HG02798 (cell line): Measurements from ENCODE around the gene NOD2.
A peak's percentile ranks its signal among the peaks of the same experiment; 100 is the strongest.

ENCODE experiments used
- ATAC-seq: cut with Tn5 transposase; IDR thresholded peaks from one replicate; pipeline ENCODE4 v1.9.1; 2021; ENCODE audit warnings: mild to moderate bottlenecking; ENCODE audit not compliant: unreplicated experiment, poor library complexity

The NOD2 gene

GRCh38 chr16:50739031-50739430, 45.6 kb downstream of the NOD2 start:
- ATAC-seq, result no peak

GRCh38 chr16:50740736-50741135, 47.3 kb downstream of the NOD2 start:
- no peak for ATAC-seq

- ATAC-seq, result no peak
These were observed 47.9 kb downstream of the NOD2 start for GRCh38 chr16:50741225-50741780.

DNA sequence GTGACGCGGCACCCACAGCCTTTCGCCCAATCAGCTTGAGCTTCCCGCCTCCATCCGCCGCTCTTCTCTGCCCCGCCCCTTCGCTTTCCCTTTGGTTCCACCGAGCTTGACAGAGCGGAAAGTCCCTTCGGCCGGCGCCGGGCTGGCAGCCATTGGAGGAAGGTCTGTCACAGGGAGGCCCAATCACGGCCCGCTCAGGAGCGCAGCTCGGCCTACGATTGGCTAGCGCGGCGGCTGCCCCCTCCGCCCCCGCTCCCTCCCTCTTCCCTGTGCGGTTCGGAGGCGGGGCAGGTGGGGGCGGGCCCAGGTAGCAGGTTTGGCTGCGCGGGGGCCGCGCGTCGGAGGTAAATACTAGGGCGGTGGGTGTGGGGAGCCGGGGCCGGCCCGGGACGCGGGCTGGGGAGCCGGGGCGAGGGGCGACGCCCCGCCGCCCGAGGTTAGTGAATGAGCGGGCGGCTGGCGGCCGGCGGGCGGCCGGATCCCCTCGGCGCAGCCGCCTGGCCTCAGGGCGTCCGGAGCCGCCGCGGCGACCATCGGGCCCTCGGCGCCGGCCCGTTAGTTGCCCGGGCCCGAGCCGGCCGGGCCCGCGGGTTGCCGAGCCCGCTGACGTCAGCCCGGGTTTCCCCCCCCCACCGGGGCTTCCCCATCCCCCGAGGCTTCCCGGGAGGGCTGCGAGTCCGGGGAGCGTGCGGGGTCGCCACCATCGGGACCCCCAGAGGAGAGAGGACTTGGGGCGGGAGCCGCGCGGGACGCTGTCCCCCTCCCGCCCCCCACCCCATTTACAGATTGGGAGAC, 48.6 kb downstream of the NOD2 start, which contains the start of gene CYLD:
CYLD (plus strand) TSS at position 306 of the 795 bp plus-strand sequence. CDS start 7,613 bp downstream, outside the sequence.
- ATAC-seq, result peak; percentile 93

DNA sequence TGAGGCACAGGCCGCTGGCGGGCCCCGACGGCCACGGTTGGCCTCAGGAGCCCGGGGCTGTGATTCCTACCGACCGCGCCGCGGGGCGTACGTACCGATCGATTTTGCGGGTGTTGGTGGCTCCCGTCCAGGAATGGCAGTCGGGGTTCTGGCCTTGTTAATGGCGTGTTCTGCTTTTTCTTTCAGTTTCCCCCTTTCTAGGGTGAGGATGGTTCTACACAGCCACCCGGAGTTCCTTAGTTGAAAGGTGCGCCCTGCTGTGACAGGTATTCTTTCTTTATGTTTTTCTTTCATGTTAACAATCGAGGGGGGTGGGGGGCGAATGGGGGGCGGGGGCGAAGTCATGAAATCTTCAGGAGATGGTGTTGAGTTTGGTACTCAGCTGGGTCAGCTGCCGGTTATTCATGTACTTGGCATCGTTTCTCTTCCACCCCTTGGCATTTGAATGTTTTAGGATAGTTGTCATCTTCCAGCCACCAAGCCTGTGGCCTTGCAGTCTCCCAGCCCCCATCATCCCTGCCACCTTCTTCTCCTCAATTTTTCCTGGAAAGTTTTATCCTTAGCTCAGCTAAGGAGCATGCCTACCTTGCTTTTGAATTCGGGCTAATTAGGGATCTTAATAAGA, 49.3 kb downstream of the NOD2 start:
- ATAC-seq, result no peak

GRCh38 chr16:50743581-50744225, 50.3 kb downstream of the NOD2 start:
- no peak for ATAC-seq

DNA sequence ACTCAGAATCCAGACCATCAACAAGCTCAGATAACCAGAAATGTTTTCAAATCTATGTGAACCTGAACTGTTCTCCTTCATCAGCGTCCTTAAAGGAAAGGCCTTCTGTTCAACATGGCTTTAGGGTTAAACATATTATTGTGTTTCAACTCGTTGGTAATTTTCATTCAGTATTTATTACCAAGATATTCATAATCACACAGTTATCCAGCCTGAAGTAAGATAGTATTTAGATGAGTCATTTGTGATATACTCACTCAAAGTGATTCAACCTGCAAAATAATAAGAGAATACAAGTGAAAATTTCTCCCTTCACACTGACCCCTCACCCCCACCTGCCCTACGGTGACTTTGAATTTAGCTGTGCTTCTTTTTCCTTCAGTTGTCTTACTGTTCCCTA, 51.5 kb downstream of the NOD2 start:
- no peak for ATAC-seq

GRCh38 chr16:50745940-50746339, 52.5 kb downstream of the NOD2 start:
- no peak for ATAC-seq

DNA sequence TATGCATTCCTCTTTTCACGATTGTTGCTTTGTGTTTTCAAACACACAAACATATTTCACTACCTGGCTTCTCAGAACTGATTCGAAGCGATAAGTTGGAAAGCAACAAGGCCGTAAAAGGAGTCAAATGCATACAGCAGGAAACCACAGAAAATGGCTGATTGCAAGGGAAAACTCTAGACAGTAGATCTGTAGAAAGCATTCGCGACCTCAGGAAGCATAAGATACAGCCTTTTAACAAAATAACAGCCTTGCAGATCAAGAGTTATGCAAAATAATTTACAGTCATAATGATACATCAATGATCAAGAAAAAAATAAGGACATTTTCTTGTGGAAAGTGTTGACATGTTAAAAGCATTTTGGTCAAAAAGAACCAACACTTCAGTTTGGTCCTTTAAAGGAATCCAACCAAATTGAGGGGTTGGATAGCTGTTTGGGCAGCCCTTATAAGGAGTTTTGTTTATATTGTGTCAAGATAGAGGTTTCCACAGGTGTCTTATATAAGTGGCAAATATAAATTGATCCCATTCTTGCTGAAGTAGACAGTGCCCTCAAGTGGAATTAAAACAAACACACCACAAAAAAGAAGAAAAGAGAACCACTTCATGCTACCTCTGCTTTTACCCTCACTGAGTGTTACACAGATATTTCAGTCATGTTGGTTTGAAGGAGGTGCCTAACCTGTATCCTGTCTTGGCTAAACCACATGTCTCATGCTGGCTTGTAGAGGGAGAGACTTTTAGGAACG, 54.0 kb downstream of the NOD2 start:
- peak; percentile 54 for ATAC-seq

GRCh38 chr16:50751528-50751927, 58.1 kb downstream of the NOD2 start:
- ATAC-seq, result no peak

- ATAC-seq, result no peak
These were observed 59.2 kb downstream of the NOD2 start for GRCh38 chr16:50752471-50753235.

DNA sequence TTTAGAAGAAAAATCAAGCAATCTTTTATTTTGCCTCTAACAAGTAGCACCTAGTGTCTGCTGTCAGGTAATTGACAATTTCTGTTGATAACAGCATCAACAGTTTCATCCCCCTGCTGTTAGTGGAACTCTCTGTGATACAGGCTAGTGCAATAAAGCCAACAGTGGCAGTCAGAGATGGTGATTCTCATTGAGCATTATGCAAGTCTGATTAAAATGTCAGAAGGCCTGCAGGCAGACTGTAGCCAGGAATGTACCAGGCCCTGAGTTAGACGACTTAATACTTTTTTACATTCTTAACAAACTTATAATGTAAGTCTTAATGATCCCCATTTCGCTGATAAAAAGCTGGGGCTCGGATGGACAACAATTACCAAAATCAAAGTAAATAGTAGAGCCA, 63.1 kb downstream of the NOD2 start:
- ATAC-seq, result no peak

DNA sequence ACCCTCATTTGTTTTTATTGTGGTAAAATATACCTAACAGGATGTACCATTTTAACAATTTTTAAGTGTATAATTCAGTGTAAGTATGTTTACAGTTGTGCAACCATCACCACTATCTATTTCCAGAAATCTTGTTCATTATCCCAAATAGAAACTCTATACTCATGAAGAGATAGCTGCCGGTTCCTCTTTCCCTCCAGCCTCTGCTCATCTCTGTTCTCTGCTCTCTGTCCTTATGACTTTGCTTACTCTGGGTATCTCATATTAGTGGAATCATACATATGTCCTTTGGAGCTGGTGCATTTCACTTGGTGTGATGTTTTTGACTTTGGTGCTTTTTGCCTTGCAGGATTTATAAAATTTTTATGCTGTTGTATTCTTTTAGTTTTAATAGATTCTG, 67.9 kb downstream of the NOD2 start:
- ATAC-seq, result no peak

GRCh38 chr16:50762241-50762640, 68.8 kb downstream of the NOD2 start:
- ATAC-seq, result no peak

- ATAC-seq, result no peak
These were observed 69.8 kb downstream of the NOD2 start for GRCh38 chr16:50763211-50763610.

DNA sequence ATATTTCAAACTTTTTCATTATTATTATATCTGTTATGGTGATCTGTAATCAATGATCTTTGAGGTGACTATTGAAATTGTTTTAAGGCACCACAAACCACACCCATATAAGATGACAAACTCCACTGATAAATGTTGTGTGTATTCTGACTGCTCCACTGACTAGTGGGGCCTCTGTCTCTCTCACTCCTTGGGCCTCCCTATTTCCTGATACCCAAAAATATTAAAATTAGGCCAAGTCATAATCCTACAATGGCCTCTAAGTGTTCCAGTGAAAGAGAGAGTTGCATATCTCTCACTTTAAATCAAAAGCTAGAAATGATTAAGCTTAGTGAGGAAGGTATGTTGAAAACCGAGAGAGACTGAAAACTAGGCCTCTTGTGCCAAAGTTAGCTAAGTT, 71.9 kb downstream of the NOD2 start:
- ATAC-seq, result no peak

- ATAC-seq, result no peak
These were observed 72.5 kb downstream of the NOD2 start for GRCh38 chr16:50765861-50766260.

DNA sequence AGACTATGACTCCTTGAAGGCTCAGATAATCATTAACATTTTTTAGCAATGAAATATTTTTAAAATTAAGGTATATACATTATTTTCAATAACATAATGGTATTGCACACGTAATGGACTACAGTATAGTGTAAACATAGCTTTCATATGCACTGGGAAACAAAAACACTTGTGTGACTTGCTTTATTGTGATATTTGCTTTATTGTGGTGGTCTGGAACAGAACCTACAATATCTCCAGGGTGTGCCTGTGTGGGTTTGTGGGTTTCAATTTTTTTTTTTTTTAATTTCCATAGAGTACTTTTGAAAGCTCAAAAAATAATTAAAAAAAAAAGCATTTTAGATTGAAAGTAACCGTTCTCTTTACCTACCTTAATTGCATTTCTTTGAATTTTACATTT, 73.8 kb downstream of the NOD2 start:
- ATAC-seq, result no peak

- no peak for ATAC-seq
These were observed 78.0 kb downstream of the NOD2 start for GRCh38 chr16:50771366-50771765.

DNA sequence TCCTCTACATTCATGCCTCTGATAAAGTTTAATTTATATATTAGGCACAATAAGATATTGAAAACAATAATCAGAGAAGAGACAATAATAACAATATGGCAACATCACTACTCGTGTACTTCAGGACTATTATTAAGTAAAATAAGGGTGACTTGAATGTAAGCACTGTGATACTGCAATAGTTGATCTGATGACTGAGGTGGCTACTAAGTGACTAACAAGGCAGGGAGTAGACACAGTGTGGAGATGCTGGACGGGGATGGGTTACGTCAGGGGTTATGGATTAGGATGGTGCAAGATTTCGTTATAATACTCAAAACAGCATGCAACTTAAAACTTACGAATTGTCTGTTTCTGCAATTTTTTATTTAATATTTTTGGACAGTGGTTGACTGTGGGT, 81.0 kb downstream of the NOD2 start:
- ATAC-seq, result no peak
